ENCODE measurements around the gene ZCCHC12. TPM values are rescaled to one million over a fixed set of nuclear protein-coding genes. Genes with fewer than 3 reads are reported as not detected.

Gene ZCCHC12
- total and polyA plus RNA-seq, 9 of the 15 experiments (the other 6 are each of a cell fraction or from before 2014, with no cell fraction given), result 0.07 to 0.15 TPM; not detected in 7

- Histone ChIP-seq H3K9me1 (ENCODE audit: control insufficient read depth, insufficient read depth, low read length) (no peaks in the 10 kb centered on the region), H3K4me1 (replicated peaks in 1 of 2; ENCODE audit: control insufficient read depth in 2 of 2, insufficient read depth in 2 of 2, low read length in 2 of 2) (peaks cover 0 to 7% of the 10 kb centered on the region in 2 experiments; a peak in 2 of 5 replicates), H3K79me2 (ENCODE audit: control insufficient read depth, insufficient read depth, low read length) (no peaks in the 10 kb centered on the region), H3K9ac (ENCODE audit: insufficient read depth in 1 of 2, low read depth in 2 of 2, low read length in 2 of 2) (peak overlapping the region; percentile 24 to 87; a peak in 3 of 4 replicates), H3K9me3 (replicated peaks; ENCODE audit: control insufficient read depth, insufficient read depth, low read depth, low read length) (no peaks in the 10 kb centered on the region), H3K36me3 (ENCODE audit: control insufficient read depth, insufficient read depth, low read length) (no peaks in the 10 kb centered on the region), H2AFZ (ENCODE audit: low read depth, low read length) (peak overlapping the region; percentile 80), H4K20me1 (replicated peaks; ENCODE audit: control insufficient read depth, insufficient read depth, low read length) (no peaks in the 10 kb centered on the region), H3K27me3 (ENCODE audit: control insufficient read depth in 2 of 2, insufficient read depth in 2 of 2, low read length in 2 of 2) (no peaks in the 10 kb centered on the region; a peak in 1 of 5 replicates), H3K4me2 (ENCODE audit: insufficient read depth, low read length) (peak overlapping the region; percentile 74), H3K4me3 (peak overlapping the region; percentile 28), H3K27ac (ENCODE audit: extremely low read depth, low read depth, low read length) (no peak overlapping the region)
- ATAC-seq (peak; percentile 97), DNase-seq (ENCODE audit: extremely low read depth in 1 of 4, low spot score in 3 of 4) (peak; percentile 72 to 80 (median 76)), FAIRE-seq (no peak)
- in situ Hi-C loops (cut with MboI) (loop anchor here (5.0 to 25.0 kb wide), 2 partner anchors 233 to 373 kb away; partner anchors contain the start of gene CT47C1), intact Hi-C loops (cut with micrococcal nuclease) (no loop called here)
- BruUV-seq (replicated peaks), result no TSS peak
- WGBS (ENCODE audit: insufficient coverage, low coverage, missing lambda C conversion rate), result 24% methylated on average over 26 of the region's 50 CpGs
- POLR2A ChIA-PET, result interaction anchor here (0.6 kb wide), 2 partner anchors 10 to 349 kb away, joined by 3 to 5 read pairs; no protein-coding TSS in a partner anchor
- CTCF ChIA-PET (ENCODE audit: low intra/inter-chr PET ratio), result interaction anchor here (2.0 kb wide), 1 partner anchor 228 kb away, joined by 10 read pairs; no protein-coding TSS in a partner anchor
- TF ChIP-seq DIDO1 (tag; IDR thresholded peaks at IDR 0.05; ENCODE audit: low read depth), result no peak
- no peak for TF ChIP-seq ZNF311 (CRISPR knock-in tag; IDR thresholded peaks at IDR 0.05)
- no peak for TF ChIP-seq SMAD1 (IDR thresholded peaks at IDR 0.05; ENCODE audit: low read depth, low read length, partially characterized antibody)
- no peak for TF ChIP-seq ARHGAP35 (IDR thresholded peaks at IDR 0.05; ENCODE audit: partially characterized antibody)
- no peak for TF ChIP-seq STAT5A (IDR thresholded peaks at IDR 0.05; ENCODE audit: borderline replicate concordance, low read length)
- peak; percentile 18; the same call in 1 of the 2 replicates for TF ChIP-seq SIN3B (IDR thresholded peaks at IDR 0.05; ENCODE audit: low read depth)
- no peak for TF ChIP-seq ZNF511 (CRISPR knock-in tag; IDR thresholded peaks at IDR 0.05)
- TF ChIP-seq RUNX1 (IDR thresholded peaks at IDR 0.05; ENCODE audit: low read depth), result no peak
- TF ChIP-seq LARP7 (IDR thresholded peaks at IDR 0.05), result no peak
- no peak for TF ChIP-seq RBM17 (IDR thresholded peaks at IDR 0.05; ENCODE audit: borderline replicate concordance, low read depth, low read length)
- TF ChIP-seq BACH1 (tag; IDR thresholded peaks at IDR 0.05), result no peak
- no peak for TF ChIP-seq GTF2A2 (tag; IDR thresholded peaks at IDR 0.05)
- no peak for TF ChIP-seq ZNF174 (CRISPR knock-in tag; IDR thresholded peaks at IDR 0.05)
- no peak for TF ChIP-seq GTF2F1 (IDR thresholded peaks at IDR 0.05; ENCODE audit: low read depth, low read length)
- no peak for TF ChIP-seq HMGN3 (IDR thresholded peaks at IDR 0.05; ENCODE audit: borderline replicate concordance, extremely low read depth, insufficient read length, low read depth, low read length)
- no peak for TF ChIP-seq ZNF696 (CRISPR knock-in tag; conservative IDR thresholded peaks at IDR 0.05)
- TF ChIP-seq PTRF (tag; IDR thresholded peaks at IDR 0.05), result no peak
- TF ChIP-seq THAP7 (CRISPR knock-in tag; IDR thresholded peaks at IDR 0.05), result no peak
- no peak for TF ChIP-seq TFAM (CRISPR knock-in tag; conservative IDR thresholded peaks at IDR 0.05)
- no peak for TF ChIP-seq PTBP1 (IDR thresholded peaks at IDR 0.05; ENCODE audit: low read depth, low read length)
- TF ChIP-seq L3MBTL2 (IDR thresholded peaks at IDR 0.05), result peak; percentile 81
- no peak for TF ChIP-seq ZNF785 (CRISPR knock-in tag; IDR thresholded peaks at IDR 0.05)
- TF ChIP-seq NFATC3 (IDR thresholded peaks at IDR 0.05), result 0 out of 2 replicates have a peak, but pooled peaks have one; percentile 62
- TF ChIP-seq HDAC3 (IDR thresholded peaks at IDR 0.05; ENCODE audit: borderline replicate concordance, partially characterized antibody), result no peak
- TF ChIP-seq MTA3 (IDR thresholded peaks at IDR 0.05; ENCODE audit: borderline replicate concordance), result peak; percentile 35; the same call in 1 of the 2 replicates
- no peak for TF ChIP-seq CBFA2T3 (IDR thresholded peaks at IDR 0.05)
Observed at GRCh38 chrX:118839334-118839958, 15.8 kb downstream of the ZCCHC12 start.
